Medulla oblongata (tissue), 1 donor: ENCODE data around the gene OR3A3.
A peak's percentile ranks its signal among the peaks of the same experiment; 100 is the strongest.
"Not testable (repeated sequence)": the region's sequence is repeated elsewhere in the genome, so short reads cannot be mapped to it uniquely, and the experiment has no call there.

Experiments used
- DNase-seq: peaks from one replicate; pipeline ENCODE4 v3.0.0-alpha.2; 2015; ENCODE audit errors: extremely low spot score

The OR3A3 gene

DNA sequence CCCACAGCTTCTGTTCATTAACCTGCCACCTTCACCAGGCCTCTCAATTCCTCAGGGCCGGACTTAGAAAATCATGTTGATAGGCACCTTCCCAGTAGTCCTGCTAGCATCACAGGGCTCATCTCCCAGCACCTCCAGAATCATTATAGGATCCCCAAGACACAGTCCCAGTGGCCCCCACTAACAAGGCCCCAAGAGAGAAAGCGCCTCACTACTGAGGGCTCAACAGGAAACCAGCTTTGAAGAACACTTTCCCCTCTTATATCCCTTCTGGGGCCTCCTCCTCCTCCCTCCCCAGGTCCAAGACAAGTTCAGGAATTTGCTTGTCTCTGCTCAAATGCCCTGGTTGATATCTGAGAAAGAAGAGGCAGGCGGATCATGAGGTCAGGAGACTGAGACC is at the start of gene OR3A3:
OR3A3 (plus strand) TSS at position 301 of the 400 bp plus-strand sequence.
- no peak for DNase-seq

DNA sequence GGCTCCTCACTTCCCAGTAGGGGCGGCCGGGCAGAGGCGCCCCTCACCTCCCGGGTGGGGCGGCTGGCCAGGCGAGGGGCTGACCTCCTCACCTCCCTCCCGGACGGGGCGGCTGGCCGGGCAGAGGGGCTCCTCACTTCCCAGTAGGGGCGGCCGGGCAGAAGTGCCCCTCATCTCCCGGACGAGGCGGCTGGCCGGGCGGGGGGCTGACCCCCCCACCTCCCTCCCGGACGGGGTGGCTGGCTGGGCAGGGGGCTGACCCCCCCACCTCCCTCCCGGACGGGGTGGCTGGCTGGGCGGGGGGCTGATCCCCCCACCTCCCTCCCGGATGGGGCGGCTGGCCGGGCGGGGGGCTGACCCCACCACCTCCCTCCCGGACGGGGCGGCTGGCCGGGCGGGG is 40.0 kb upstream of the OR3A3 start:
- not testable (repeated sequence) for DNase-seq

DNA sequence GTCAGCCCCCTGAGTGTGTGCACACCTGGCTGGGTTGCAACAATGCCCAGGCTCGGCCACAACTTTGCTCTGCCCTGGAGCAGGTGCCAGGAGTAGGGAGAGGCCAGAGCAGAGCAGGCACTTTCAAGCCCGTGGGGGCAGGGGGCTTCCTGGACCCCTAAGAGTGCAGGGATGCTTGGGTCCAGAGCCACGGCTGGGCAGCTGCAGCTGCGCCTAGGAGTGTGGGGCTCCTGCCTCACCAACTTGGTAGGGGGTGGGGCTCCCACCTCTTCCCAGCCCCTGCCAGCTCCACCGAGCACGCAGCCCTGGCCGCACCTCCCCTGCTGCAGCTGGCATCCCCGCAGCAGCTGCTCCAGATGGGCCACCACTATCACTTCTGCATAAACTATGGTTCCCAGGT is 32.8 kb upstream of the OR3A3 start:
- DNase-seq = no peak

DNA sequence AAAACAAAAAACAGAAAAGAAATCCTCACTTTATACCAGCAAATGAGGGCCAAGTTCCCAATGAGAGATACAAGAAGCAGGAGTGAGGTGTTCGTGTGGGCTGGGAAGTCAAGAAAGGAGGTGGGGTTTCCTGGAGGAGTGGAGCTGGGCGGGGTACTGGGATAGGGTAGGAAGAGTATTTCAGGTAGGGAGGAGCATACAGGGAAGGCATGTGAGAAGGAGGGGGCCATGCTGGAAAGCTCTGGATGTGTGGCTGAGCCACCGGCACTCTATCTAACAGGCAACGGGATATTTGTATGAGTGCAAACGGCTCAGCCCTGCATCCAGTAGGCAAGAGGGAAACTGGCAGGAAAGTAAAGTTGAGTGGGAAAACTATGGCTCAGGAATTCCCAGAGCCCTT is 29.2 kb upstream of the OR3A3 start:
- DNase-seq = no peak

DNA sequence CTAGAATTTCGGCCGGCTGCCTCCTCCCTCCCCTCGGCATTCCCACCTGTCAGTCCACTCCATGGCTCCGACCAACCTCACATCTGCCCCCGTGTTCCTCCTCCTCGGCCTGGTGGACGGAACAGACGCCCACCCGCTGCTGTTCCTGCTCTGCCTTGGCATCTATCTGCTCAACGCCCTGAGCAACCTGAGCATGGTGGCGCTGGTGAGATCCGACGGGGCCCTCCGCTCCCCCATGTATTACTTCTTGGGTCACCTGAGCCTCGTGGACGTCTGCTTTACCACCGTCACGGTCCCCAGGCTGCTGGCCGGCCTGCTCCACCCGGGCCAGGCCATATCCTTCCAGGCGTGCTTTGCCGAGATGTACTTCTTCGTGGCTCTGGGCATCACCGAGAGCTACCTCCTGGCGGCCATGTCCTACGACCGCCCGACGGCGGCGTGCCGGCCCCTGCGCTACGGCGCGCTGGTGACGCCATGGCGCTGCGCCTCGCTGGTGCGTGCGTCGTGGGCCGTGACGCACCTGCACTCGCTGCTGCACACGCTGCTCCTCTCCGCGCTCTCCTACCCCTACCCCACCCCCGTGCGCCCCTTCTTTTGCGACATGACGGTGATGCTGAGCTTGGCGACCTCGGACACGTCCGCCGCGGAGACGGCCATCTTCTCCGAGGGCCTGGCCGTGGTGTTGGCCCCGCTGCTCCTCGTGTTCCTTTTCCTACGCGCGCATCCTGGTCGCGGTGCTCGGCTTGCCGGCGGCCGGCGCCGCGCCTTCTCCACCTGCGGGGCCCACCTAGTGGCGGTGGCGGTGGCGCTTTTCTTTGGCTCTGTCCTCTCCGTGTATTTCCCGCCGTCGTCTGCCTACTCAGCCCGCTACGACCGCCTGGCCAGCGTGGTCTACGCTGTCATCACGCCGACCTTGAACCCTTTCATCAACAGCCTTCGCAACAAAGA is 25.0 kb upstream of the OR3A3 start, which contains the start of gene OR3A2:
OR3A2 (minus strand) TSS at position 440 of the 948 bp plus-strand sequence.
- DNase-seq = no peak

DNA sequence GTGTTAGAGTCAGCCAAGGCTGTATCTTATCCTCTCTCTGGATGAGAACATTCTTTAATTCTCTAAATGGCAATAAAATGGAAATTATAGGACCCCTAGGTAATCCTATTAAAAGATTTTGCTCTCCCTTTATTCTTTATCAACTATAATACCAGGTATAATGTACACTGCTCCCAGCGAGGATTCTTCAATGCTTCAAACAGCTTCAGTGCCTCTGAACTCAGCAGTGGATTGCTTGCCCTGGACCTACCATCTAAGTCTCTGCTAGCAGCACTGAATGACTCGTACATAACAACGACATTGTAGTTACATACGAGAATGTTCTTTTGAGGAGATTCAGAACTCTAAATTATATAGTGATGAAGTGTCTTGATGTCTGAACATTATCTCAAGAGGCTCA is 21.4 kb upstream of the OR3A3 start:
- no peak for DNase-seq

DNA sequence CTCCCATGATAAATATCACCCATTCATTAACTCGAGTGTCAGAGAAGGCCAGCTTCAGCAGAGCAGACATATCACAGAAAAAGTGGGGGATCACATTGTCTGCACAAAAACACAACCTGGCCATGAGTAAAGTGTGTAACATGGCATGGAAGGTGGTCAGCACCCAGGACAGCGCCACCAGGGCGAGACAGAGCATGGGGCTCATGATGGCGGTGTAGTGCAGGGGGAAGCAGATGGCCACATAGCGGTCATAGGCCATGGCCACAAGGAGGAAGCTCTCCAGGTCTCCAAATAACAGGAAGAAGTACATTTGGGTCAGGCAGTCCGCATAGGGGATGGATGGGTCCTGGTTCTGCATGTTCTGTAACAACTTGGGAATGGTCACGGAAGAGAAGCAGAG is 13.4 kb upstream of the OR3A3 start:
- DNase-seq = not testable (repeated sequence)

DNA sequence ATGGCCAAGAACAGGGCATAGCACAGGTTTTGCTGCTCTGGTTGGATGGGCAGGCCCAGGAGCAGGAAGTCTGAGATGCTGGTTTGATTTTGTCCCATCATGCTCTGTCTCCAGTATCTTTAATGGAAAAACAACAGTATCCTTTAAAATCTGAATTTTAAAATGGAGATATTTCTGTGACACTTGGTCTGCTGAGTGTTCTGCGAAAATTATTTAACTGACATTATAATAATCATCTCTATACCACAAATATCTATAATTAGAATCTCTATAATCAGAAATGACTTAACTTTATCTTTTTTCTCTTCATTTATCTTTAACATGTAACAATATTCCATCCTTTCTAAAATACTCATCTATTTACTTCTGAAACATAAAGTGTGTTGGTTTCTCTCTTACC is 12.9 kb upstream of the OR3A3 start, which contains the start of gene OR1E1:
OR1E1 (minus strand) TSS at position 101 of the 400 bp plus-strand sequence; CDS start at position 101, 0 bp downstream.
- no peak for DNase-seq

DNA sequence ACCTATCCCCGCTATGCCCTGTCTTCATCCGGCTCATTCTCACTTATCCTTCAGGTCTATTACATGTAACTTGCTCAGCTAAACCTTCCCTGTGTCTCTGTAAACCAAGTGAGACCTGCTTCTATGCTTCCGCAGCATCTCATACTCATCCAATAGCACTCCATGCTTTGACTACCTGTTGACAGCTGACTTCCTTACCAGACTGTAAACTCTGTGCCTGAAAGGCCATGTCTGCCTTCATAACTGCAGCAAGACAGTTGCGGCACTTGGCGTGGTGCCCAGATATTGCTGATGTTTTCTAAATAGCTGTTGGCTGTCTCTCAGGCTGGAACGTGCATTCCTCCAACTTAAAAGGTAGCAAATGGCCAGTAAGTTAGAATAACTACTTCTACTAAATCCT is 11.1 kb upstream of the OR3A3 start:
- no peak for DNase-seq

DNA sequence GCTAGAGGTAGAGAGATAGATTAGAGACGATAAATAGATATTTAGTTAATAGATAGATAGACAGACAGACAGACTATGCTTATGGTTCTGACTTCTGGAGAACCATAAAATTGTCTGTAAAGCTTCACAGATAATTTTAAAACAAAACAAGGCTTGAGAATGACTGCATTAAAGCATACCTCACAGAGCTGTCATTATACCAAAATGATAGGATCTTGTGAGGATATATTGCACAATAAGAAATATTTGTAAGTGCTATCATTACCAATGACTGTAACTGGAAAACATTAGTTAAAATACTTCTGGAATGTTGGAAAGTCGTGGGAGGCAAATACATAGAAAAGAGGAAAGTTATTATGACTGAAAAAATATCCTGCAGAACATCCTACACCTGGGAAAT is 9.4 kb upstream of the OR3A3 start:
- no peak for DNase-seq

DNA sequence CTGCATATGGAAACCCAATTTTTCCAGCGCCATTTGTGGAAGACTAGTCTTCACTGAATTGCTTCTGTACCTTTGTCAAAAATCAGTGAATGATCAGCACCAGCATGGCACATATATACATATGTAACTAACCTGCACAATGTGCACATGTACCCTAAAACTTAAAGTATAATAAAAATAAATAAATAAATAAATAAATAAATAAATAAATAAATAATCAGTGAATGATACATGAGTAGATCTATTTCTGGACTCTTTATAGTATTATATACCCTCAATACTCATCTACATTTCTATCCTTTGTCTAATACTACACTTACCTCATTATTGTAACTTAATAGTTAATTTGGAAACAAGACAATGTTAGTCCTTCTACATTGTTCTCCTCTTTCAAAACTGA is 7.3 kb upstream of the OR3A3 start:
- not testable (repeated sequence) for DNase-seq

DNA sequence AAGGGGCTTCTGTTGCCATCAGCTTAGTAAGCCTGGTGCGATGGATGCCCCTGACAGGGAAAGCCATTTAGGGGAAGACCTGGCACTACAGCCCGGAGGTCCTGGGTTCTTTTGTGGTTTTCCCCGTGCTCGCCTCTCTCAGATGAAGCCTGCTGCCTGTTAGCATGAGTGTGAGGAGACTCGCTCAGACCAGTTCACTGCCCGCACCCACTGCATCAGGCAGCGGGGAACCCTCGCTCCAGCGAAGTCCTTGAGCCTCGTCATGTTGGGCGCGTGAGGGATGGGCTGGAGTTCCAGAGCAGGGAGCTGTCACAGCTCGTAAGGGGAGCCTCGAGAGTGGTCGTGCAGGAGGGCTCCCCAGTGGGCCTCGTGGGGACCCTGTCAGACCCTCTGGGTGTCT is 1.0 kb downstream of the OR3A3 start:
- DNase-seq = not testable (repeated sequence)

DNA sequence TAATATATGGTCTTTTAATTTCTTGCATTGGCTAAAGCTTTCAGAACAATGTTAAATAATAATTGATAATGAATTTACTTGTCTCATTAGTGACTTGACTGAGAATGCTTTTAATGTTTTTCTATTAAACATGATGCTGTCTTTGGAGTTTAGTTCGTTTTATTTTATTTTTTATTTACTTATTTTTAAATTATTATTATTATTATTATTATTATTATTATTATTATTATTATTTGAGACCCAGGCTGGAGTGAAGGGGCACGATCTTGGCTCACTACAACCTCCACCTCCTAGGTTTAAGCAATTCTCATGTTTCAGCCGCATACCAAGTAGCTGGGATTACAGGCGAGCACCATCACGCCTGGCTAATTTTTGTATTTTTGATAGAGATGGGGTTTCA is 4.4 kb downstream of the OR3A3 start:
- no peak for DNase-seq

DNA sequence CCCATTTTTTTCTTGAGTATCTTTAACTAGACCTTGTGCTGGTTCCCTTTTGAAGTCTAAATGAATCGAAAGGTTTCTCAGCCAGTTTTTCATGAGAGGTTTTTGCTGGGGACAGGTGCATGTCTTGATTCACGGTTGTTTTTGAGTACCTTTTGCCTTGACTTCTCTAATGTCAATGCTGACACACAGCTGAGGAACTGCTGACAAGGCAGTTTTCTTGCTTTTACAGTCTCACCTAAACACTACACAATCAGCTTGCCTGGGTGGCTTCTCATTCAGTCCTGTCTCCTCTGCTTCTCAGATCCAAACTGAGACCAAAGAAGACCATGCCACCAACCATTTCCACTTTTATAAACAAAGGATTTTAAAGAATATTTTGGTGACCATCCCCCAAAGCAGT is 7.1 kb downstream of the OR3A3 start:
- no peak for DNase-seq

DNA sequence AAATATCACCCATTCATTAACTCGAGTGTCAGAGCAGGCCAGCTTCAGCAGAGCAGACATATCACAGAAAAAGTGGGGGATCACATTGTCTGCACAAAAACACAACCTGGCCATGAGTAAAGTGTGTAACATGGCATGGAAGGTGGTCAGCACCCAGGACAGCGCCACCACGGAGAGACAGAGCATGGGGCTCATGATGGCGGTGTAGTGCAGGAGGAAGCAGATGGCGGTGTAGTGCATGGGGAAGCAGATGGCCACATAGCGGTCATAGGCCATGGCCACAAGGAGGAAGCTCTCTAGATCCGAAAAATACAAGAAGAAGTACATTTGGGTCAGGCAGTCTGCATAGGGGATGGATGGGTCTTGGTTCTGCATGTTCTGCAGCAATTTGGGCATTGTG is 22.0 kb downstream of the OR3A3 start:
- peak; percentile 24 for DNase-seq

DNA sequence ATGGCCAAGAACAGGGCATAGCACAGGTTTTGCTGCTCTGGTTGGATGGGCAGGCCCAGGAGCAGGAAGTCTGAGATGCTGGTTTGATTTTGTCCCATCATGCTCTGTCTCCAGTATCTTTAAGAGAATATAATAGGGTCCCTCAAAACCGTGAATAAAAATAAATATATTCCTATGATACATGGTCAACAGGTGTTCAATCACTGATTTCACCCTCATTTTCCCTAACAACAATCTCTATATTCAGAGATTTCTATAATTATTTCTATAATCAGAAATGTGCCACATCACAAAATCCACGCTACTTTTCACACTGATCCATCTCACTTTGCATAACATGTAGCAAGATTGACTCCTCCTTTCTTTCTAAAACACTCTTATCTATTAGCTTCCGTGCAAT is 22.6 kb downstream of the OR3A3 start, which contains the start of gene OR1E2:
OR1E2 (minus strand) TSS at position 101 of the 400 bp plus-strand sequence; CDS start at position 101, 0 bp downstream.
- no peak for DNase-seq

DNA sequence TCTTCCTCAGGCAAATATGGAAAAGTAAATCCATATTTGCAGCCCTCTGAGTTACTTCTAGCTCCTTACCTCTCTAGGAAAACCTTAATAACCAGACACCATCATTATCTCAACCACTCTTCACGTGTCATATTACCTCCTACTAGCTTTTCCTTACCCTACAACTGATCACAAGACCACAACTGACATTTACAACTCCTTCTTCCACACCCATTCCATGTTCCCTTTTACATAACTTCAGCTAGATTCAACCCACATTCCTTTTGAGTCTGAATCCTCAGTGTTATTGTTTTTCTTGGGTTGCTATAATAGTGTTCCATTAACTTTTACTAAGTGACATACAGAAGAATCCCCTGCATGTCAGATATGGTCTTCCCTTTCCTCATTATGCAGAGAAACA is 27.2 kb downstream of the OR3A3 start:
- DNase-seq = no peak

DNA sequence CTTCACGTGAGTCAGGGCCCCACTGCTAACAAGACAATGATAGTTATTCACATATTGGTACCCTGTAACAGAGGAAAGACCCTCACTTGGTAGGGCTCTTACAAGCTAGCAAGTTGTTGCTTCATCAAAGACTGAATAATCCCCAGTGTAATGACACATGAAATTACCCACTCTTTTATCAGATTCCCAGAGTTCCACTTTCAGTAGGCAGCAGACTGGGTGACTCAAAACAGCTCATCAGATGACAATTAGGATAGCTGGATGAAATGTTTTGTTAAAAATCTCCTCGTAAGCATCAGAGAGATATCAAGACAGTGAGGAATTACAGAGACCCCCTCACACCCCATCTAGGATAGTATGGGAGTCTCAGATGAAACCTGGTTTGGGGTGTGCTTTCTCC is 29.3 kb downstream of the OR3A3 start:
- DNase-seq = no peak

DNA sequence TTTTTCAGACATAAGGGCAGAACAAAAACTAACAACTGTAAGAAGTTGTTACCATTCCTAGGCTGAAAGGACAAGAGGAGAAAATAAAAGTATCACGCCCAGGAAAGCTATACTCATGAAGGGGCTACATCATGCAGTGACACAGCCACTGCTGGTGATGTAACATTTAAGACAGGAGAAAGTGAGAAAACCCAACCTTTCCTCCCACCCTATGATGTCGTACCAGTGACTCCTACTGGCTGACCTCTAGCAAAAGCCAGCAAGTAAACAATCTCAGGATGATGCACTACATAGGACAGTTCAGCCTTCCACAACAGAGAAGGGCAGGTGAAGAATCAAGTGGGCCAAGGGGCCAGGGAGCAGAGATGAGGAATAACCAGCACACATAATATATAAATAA is 36.5 kb downstream of the OR3A3 start:
- DNase-seq = peak; percentile 41

DNA sequence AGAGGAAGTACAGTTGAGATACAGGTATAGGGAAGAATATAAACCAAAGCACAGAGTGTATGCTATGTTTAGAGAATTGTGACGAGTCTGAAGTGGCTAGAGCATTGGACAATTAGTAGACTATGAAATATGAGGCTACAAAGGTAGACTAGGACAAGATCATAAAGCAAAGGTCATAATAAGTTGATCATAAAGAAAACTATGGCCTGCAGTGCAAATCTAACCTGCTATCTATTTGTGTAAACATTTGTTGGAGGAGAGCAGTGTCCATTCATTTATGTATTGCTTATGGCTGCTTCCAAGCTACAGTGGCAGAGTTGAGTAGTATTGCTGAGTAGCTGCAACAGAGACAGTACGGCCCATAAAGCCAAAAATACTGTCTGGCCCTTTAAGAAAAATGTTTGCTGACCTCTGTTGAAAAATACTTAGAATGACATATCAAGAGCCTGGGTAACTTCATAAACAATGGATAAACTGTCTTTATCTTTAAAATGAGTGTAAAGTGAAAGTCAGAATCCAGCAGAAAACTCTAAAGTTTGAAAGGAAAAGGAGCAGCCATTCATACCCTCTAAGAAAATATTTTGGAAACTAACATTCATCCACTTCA is 37.0 kb downstream of the OR3A3 start:
- DNase-seq = no peak

DNA sequence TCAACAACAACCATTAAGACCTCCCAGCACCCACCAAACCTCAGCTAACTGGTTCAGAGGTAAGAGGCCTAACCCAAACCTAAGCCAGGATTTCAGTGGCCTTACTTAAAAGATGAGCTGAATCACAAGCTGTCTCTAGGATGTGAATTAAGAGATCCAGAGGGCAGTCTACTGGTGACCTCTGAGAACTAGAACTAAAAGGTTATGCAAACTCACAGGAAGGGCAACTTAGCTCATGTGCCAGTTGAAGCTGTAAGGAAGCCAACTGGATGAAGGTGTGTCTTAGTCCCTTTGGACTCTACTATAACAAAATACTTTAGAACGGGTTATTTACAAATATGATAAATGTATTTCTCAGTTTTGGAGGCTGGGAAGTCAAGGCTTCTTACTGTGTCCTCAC is 55.2 kb downstream of the OR3A3 start:
- DNase-seq = not testable (repeated sequence)

DNA sequence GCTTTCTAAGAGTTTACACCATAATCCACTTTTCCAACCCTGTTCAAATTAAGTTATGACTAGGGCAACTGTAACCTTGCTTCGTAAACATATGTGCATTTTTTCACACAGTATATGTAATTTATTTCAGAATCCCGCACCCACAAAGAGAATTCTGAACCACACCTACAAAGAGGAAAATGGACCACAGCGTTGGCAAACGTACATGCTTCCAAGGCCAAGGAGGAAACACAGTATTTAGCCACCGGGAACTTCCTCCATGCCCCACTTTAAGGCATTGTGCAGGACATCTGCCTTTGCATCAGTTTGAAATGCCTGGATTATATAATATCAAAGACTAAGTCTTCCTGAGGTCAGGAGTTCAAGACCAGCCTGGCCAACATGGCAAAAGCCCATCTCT is 58.4 kb downstream of the OR3A3 start:
- no peak for DNase-seq

DNA sequence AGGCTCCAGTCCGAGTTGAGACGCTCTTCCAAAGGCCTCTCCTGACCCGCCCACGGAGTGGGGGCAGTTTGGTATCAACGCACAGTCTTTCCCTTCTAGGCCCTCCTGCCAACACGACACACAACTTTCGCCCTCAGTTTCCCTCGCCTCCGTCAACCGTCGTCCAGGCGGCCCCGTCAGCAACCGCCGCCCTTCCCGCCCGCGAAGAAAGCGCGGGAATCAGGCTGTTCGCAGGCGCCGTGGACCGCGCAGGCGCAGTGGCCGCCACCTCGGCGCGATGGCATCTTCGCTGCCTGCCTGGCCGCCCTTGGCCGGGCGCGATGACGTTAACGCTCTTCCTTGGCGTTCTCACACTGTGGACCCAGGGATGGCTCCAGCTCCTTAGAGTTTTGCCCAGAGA is 60.4 kb downstream of the OR3A3 start, which contains the start of gene SPATA22:
SPATA22 (minus strand) TSS at position 221 of the 400 bp plus-strand sequence. CDS start 2,494 bp downstream, outside the sequence.
- DNase-seq = no peak
